ENCODE results near the gene FBXL5.

FBXL5 gene

DNA sequence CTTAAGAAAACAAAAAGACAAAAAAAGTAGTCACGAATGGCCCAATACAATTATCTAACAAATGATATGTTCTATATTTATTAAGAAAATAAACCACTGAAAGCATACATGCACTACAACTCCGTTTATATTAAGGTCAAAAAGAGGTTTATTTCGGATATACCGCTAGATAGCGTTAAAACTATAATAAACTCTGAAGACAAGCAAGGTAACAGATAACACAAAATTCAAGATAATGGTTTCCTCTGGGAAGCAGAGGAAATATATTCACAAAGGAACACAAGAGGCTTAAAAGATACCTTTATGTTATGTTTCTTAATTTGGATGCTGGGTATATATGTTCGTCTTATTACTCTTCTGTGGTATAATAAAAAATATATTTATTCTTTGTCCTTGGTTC is 21.7 kb upstream of the FBXL5 start:
- no peak for DNase-seq

GRCh38 chr4:15676039-15676438 is 20.9 kb upstream of the FBXL5 start:
- DNase-seq = no peak

- DNase-seq = no peak
Measured at GRCh38 chr4:15675356-15675755, 20.2 kb upstream of the FBXL5 start.

DNA sequence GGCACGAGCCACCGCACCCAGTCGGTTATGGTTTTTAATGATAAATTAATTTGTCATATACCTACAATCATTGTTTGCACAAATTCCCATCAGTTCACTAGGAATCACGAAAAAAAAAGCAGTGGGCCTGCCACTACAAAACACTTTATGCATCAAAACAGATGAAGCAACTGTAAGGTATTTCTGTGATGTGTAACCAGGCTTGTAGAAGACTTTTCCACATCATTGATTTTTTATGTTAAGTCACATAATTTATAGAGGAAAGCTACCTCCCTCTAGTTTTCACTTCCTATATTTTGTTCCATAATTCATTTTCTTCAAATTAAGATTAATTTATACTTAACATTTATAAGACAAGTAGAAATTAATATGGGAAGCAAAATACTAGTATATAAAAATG is 19.8 kb upstream of the FBXL5 start:
- DNase-seq = no peak

GRCh38 chr4:15674046-15674445 is 18.9 kb upstream of the FBXL5 start:
- DNase-seq = no peak

DNA sequence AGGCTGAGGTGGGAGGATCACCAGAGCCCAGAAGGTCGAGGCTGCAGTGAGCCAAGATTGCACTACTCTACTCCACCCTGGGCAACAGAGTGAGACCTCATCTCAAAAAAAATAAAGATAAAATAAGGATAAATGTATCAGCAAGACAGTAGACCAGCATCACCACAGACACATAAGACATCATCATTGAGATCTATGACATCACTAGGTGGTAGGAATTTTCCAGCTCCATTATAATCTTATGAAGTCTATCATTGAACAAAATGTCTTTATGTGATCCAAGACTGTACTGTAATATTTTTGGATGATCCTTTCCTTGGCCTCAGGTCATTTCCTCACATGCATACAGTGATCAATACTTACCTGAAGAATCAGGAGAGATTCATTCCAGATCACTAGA is 18.2 kb upstream of the FBXL5 start:
- no peak for DNase-seq

DNA sequence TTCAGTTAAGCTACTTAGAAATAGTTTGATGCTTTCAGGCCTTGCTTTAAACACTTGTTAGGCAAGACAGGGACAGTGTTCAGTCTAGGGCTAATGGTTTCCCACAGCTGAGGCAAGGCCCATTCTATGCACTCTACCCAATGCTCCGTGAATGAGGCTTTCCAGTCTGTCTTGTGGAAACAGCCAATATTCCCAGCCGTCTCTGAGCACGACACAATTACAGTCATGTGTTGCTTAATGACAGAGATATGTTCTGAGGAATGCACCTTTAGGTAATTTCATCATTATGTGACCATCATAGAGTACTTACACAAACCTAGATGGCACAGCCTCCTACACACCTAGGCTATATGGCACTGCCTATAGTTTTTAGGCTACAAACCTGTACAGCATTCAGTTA is 16.9 kb upstream of the FBXL5 start:
- no peak for DNase-seq

- DNase-seq = no peak
Measured at GRCh38 chr4:15670576-15670975, 15.4 kb upstream of the FBXL5 start.

GRCh38 chr4:15668566-15669435 is 13.6 kb upstream of the FBXL5 start:
- DNase-seq = no peak

GRCh38 chr4:15667006-15667405 is 11.8 kb upstream of the FBXL5 start:
- DNase-seq = no peak

GRCh38 chr4:15665753-15666365 is 10.7 kb upstream of the FBXL5 start:
- DNase-seq = peak; percentile 28

- DNase-seq = no peak
Measured at GRCh38 chr4:15659768-15660570, 4.8 kb upstream of the FBXL5 start.

DNA sequence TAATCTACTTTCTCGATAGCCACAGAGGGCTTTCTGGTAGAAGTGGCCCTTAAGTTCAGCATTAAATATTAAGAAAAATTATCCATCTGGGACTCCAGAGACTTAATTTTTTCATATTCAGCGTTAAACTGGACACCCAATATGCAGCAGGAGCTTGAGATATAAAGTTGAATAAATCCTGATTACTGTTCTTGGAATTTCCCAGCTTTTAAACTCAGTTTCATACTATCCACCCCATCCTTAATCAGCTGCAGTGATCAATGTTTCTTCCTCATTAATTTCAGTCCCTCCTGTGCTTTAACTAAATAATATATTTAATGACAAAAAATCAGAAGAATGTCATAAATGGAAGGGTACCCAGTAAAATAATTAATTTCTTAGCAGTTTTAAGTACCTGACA is 3.6 kb upstream of the FBXL5 start:
- DNase-seq = no peak

DNA sequence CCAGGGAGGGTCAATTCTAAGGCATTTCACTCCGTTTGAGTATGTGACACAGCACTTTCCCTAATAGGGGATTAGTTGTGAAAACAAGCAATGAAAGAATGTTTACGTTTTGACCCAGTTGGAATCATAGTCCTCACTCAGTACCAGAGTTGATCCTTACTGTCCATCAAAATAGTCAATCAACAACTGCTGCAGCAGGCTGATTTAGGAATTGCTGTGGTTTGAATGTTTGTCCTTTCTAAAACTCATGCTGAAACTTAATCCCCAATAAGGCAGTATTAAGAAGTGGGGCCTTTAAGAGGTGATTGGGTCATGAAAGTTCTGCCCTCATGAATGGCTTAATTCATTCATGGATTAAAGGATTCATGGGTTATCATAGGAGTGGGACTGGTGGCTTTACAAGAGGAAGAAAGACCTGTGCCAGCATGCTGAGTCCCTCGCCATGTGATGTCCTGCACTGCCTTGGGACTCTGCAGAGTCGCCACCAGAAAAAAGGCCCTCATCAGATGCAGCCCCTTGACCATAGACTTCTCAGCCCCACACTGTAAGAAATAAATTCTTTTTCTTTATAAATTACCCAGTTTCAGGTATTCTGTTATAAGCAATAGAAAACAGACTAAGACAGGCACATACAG is 3.1 kb upstream of the FBXL5 start:
- no peak for DNase-seq

DNA sequence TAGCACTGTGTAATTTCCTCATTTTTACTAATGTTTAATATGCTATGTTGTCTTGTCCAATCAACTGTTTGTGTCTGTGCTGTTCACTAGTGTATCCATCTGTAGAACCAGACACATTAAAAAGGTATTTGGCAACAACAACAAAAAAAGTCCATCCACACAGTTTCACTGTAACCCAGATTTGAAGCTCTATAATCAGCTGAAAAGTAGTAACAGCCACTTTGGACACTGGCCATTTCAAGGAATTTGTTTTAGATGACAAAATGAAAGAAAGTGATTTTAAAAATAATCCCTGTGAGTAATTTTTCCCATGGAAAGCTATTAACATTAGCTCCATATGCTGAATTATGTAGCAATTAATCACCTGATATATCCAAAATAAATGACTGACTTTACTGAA is 2.2 kb upstream of the FBXL5 start:
- DNase-seq = no peak

DNA sequence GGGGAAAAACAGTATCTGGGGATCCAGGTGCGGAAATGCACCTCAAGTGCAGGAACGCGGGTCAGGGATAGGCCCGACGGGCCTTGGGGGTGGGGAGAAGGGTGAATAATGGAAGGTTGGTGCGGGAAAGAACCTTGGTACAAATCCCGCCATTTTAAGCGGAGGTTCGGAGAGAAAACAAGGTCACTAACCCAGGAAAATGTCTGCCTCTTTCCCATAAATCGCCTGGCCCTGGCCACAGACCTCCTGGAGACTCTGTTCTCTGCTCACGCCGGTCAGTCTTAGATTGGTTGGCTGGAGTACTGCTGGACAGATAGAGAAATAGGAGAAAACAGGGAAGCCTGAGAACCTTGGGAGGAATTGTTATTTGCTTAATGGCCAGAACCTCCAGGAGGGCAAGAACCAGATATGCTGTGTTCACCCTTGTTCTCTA is 897 bp upstream of the FBXL5 start:
- no peak for DNase-seq

DNA sequence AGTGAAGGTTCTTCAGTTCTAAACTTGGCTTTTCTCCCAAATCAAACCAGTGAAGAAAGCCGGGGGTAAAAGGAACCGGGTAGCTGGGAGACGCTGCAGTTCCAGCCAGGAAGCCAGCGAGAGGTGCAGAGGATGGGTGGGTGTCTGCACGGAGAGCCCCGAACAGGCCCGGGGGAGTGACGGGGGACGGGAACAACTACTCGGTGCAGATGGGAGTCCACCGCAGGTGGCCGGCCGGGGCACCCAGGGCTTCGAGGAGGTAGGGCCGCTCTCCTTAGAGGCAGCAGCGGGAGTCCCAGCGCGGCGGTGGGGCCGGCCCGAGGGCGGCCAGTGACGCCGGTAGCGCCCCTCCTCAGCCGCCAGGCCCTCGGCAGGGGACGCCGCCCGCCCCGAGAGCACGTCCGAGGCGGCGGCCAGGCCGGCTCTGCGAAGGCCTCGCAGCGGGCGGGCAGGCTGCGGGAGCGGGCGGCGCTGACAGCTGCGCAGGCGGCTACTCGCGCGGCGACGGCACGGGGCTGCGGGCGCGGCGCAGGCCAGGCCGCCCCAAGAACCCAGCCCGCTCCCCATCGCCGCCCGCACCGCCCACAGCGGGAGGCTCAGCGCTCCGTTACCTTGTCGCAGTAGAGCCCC is 449 bp downstream of the FBXL5 start:
- DNase-seq = peak; percentile 24

- DNase-seq = no peak
Measured at GRCh38 chr4:15653864-15654592, 1.1 kb downstream of the FBXL5 start.

DNA sequence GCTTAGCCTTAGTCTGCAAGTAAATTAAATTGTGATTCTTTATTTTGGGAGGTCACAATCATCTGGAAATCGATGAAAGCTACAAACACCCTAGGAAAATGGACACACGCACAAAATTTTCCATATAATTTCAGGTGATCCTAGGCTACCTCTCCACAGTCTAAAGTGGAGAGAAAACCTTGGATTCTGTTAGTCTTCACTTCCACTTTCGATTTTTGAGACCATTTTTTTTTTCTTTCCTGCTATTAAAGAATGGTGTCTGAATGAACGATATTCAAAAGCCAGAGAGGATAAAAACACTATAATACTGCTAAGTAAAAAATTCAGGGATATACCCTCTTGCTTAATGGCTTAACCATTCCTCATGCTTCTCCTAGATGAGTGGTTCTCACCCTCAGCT is 1.7 kb downstream of the FBXL5 start:
- no peak for DNase-seq

- DNase-seq = no peak
Measured at GRCh38 chr4:15652841-15653240, 2.3 kb downstream of the FBXL5 start.

- no peak for DNase-seq
Measured at GRCh38 chr4:15652191-15652590, 3.0 kb downstream of the FBXL5 start.

DNA sequence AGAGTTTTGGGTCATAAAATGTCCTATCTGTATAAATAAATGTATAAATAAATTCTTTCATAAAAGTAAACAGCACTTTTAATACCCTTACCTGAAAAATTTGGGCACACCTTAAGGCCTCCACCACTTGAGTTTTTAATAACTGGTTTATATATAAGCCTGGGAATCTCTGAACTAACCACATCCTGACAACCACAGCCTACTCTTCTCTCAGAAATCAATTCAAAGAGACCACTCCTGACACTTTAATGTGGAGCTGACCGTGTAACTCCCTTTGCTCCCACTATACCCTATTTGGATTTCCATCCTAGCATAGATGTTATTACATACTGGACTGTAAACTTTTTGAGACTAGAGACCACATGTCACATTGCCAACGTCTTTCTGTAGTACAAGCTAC is 3.5 kb downstream of the FBXL5 start:
- no peak for DNase-seq
